Tibial artery (tissue), 4 donors: ENCODE results near the gene CACNA2D1.

Source experiments
- DNase-seq, 2 donors: peaks; one replicate each; pipeline ENCODE4 v3.0.0-alpha.2; 2019
- H3K27ac ChIP-seq, 2 donors: fragments of 200-600 bp; sonication (generic) in 1 of 2; 1 replicate in 1 of 2; 2 replicates in 1 of 2; pipeline ENCODE4 v1.5.1; 2018 to 2019; ENCODE audit warnings: mild to moderate bottlenecking in 1 of 2
- H3K27me3 ChIP-seq, 2 donors: fragments of 200-600 bp; sonication (generic) in 1 of 2; one replicate each; pipeline versions ENCODE4 v1.5.1 to v1.6.0; 2016 to 2019
- H3K36me3 ChIP-seq, 3 donors: fragments of 200-600 bp; sonication (generic) in 2 of 3; one replicate each; pipeline ENCODE4 v1.5.1; 2016 to 2019; ENCODE audit warnings: mild to moderate bottlenecking in 2 of 3
- H3K4me1 ChIP-seq, 4 donors: fragments of 200-600 bp; sonication (generic) in 2 of 4; 1 replicate in 3 of 4; 2 replicates in 1 of 4; pipeline ENCODE4 v1.5.1; 2016 to 2019
- H3K4me3 ChIP-seq, 2 donors: fragments of 200-600 bp; sonication (generic) in 1 of 2; 1 replicate in 1 of 2; 2 replicates in 1 of 2; pipeline ENCODE4 v1.5.1; 2018 to 2019; ENCODE audit warnings: mild to moderate bottlenecking in 2 of 2
- H3K9me3 ChIP-seq, 3 donors: fragments of 200-600 bp; sonication (generic) in 1 of 3; one replicate each; pipeline ENCODE4 v1.5.1; 2016 to 2019
- intact Hi-C: fragments of 100-400 bp; cut with DNase I; formaldehyde crosslinking; loops from one replicate; pipeline ENCODE4 v1.15.0; 2023; ENCODE audit warnings: low total_unique reads
- TF ChIP-seq, protein P1 (sequence below), 2 experiments: fragments of 200-600 bp in 1 of 2; fragments of 450-650 bp in 1 of 2; IDR thresholded peaks; one replicate each; pipeline ENCODE4 v1.5.1; 2017 to 2019; ENCODE audit warnings: antibody characterized with exemption in 2 of 2, mild to moderate bottlenecking in 1 of 2, moderate library complexity in 1 of 2

CACNA2D1 gene

DNA sequence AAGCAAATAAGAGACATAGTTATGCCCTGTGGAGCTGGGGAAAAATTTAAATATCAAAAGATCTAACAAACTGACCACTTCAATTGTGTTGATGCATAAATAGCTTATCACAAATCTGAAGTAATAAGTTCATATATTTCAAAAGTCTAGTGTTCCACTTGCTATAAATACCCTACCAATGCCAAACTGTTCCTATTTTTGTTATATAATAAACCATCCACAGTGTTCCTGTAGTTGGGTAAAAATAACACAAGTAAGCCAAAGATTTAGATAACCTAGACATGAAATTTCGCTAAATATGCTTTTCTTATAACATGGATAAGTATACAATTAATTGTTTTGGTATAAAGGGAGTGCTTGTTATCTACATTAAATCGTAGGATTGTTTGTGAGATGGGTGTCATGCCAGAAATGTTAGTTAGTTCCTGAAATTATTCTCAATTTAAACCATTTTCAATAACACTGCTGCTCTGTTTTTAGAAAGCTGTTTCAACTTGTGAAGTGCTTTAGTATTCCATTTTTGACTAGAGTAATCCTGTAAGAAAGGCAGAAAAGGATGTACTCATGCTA is 85.5 kb downstream of the CACNA2D1 start:
- H3K4me3 ChIP-seq: no peak overlapping the region
- peaks cover 0 to 20% (median 2%) of the 10 kb centered on the region in 4 donors for H3K4me1 ChIP-seq
- TF ChIP-seq, protein P1, sequence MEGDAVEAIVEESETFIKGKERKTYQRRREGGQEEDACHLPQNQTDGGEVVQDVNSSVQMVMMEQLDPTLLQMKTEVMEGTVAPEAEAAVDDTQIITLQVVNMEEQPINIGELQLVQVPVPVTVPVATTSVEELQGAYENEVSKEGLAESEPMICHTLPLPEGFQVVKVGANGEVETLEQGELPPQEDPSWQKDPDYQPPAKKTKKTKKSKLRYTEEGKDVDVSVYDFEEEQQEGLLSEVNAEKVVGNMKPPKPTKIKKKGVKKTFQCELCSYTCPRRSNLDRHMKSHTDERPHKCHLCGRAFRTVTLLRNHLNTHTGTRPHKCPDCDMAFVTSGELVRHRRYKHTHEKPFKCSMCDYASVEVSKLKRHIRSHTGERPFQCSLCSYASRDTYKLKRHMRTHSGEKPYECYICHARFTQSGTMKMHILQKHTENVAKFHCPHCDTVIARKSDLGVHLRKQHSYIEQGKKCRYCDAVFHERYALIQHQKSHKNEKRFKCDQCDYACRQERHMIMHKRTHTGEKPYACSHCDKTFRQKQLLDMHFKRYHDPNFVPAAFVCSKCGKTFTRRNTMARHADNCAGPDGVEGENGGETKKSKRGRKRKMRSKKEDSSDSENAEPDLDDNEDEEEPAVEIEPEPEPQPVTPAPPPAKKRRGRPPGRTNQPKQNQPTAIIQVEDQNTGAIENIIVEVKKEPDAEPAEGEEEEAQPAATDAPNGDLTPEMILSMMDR (IDR thresholded peaks at IDR 0.05): no peak
- no peaks in the 10 kb centered on the region for H3K36me3 ChIP-seq
- H3K27ac ChIP-seq: peak overlapping the region; percentile 20 to 38
- intact Hi-C loops: no loop called here
- DNase-seq: no peak
- no peaks in the 10 kb centered on the region for H3K27me3 ChIP-seq
- no peaks in the 10 kb centered on the region for H3K9me3 ChIP-seq

DNA sequence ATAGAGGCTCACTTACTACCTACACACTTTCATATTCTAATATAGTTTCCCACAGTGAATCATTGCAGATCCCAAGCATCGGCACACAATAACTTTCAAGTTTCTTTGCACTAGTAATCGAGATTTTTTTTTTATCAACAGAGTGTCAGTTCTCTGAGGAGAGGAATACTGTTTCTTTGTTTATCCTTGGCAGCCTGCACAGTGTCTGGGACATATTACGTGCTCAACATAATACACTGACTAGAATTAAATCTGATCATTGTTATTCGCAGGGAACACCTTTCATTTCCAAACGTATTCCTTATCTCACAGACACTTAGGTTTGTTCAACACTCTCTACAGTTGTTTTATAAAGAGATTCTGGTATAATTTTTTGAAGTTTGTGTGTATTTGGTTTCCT is 95.3 kb downstream of the CACNA2D1 start:
- H3K36me3 ChIP-seq: peaks cover 0 to 6% (median 4%) of the 10 kb centered on the region in 3 donors
- intact Hi-C loops: no loop called here
- no peaks in the 10 kb centered on the region for H3K4me1 ChIP-seq
- H3K4me3 ChIP-seq: no peak overlapping the region
- no peak overlapping the region for H3K27ac ChIP-seq
- TF ChIP-seq, protein P1 (IDR thresholded peaks at IDR 0.05): no peak
- H3K9me3 ChIP-seq: no peaks in the 10 kb centered on the region
- no peak for DNase-seq
- no peaks in the 10 kb centered on the region for H3K27me3 ChIP-seq

DNA sequence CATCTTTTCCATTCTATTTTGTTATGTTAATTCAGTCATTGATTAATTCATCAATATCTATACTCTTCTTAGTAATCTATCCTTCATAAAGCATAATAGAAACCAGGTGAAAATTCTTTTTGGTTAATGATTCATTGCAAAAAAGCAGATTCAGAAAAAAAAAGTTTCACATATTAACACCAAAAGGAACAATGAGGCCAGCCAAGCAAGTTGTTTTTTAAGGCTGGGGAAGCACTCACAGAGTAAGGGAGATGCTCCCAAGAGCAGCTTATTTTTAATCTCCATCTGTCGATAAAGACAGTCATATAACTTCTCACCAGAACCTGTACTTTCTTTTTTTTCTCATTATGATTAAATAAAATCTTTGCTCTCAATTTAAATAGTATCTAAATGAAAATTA is 95.8 kb downstream of the CACNA2D1 start:
- DNase-seq: no peak
- Histone ChIP-seq H3K4me1 (no peaks in the 10 kb centered on the region), H3K9me3 (no peaks in the 10 kb centered on the region), H3K27ac (no peak overlapping the region), H3K27me3 (no peaks in the 10 kb centered on the region), H3K4me3 (no peak overlapping the region), H3K36me3 (peaks cover 0 to 6% (median 4%) of the 10 kb centered on the region in 3 donors)
- TF ChIP-seq, protein P1 (IDR thresholded peaks at IDR 0.05): no peak
- intact Hi-C loops: no loop called here

DNA sequence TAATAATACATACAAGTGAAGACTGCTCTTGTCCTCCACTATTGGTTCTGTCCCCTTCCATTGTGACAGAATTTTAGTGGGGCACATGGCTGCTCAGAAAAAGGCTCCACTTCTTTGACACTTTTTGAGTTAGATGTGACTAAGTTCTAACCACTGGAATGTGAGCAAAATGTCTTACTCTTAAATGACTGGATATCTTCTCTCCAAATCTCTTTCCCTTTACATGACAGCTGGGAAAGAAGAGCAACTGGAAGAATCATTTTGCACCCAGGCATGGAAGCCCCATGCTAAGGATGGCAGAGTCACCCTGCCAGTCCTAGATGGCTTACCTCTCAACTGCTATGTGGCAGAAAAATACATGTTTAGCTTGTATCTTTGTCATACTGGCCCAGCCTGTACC is 97.7 kb downstream of the CACNA2D1 start:
- H3K4me3 ChIP-seq: no peak overlapping the region
- no peak for DNase-seq
- H3K9me3 ChIP-seq: no peaks in the 10 kb centered on the region
- no peaks in the 10 kb centered on the region for H3K4me1 ChIP-seq
- no peaks in the 10 kb centered on the region for H3K27me3 ChIP-seq
- peaks cover 0 to 6% (median 4%) of the 10 kb centered on the region in 3 donors for H3K36me3 ChIP-seq
- intact Hi-C loops: no loop called here
- TF ChIP-seq, protein P1 (IDR thresholded peaks at IDR 0.05): no peak
- no peak overlapping the region for H3K27ac ChIP-seq

DNA sequence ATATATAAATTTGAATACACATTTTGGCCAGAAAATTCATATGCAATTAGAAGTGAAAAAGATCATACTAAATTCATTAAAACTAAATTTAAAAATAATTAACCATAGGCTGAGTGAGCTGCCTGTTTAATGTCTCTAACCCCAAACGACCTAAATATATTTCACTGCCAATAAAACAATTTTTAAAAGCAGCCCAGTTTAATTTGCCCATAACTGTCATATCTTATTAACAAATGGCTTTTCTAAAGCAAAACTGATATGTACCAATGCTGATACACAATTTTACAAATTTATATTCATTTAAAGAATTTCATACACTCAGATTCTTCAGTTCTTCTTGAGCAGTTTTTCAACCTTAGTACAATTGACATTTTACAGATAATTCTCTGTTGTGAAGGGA is 99.9 kb downstream of the CACNA2D1 start:
- Histone ChIP-seq H3K36me3 (peaks cover 0 to 6% (median 4%) of the 10 kb centered on the region in 3 donors), H3K4me1 (no peaks in the 10 kb centered on the region), H3K4me3 (no peak overlapping the region), H3K27ac (no peak overlapping the region), H3K27me3 (no peaks in the 10 kb centered on the region), H3K9me3 (no peaks in the 10 kb centered on the region)
- intact Hi-C loops: no loop called here
- DNase-seq: no peak
- TF ChIP-seq, protein P1 (IDR thresholded peaks at IDR 0.05): no peak

DNA sequence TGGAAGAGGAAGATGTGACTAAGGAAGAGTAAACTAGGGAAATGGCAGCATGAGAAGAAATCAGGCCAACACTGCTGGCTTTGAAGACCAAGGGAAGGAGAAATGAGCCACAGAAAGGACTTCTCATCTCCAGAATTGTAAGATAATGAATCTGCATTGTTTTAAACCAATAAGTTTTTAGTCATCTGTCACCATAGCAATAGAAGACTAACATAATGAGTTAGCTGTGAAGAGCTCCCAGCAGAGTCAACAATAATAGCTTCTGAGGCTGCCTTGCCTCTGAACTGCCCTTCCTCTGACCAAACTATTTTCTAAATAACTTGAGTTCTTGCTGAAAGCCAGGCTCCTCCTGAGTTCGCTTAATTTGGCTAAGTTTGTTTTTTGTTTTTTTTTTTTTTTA is 103.6 kb downstream of the CACNA2D1 start:
- no peak for DNase-seq
- Histone ChIP-seq H3K27me3 (no peaks in the 10 kb centered on the region), H3K4me1 (no peaks in the 10 kb centered on the region), H3K9me3 (no peaks in the 10 kb centered on the region), H3K4me3 (no peak overlapping the region), H3K36me3 (no peaks in the 10 kb centered on the region), H3K27ac (no peak overlapping the region)
- TF ChIP-seq, protein P1 (IDR thresholded peaks at IDR 0.05): no peak
- intact Hi-C loops: no loop called here
